Spleen (tissue), 11 donors: ENCODE data around the gene NAGPA. TPM values are rescaled to one million over a fixed set of nuclear protein-coding genes. Genes with fewer than 3 reads are reported as not detected.

Experiments used
- DNase-seq: peaks from one replicate; pipeline ENCODE4 v3.0.0-alpha.2; 2020
- H3K27ac ChIP-seq, 8 donors: fragments of 200-600 bp; sonication (generic) in 7 of 8; 1 replicate in 4 of 8; 2 replicates in 4 of 8; pipeline versions ENCODE4 v1.5.0 to v1.8.0; 2016 to 2021; ENCODE audit warnings: inconsistent platforms in 4 of 8, mild to moderate bottlenecking in 4 of 8, moderate library complexity in 1 of 8
- H3K27me3 ChIP-seq, 7 donors: fragments of 200-600 bp; sonication (generic) in 6 of 7; replicated peaks in 1 of 7; 1 replicate in 4 of 7; 2 replicates in 3 of 7; pipeline versions ENCODE4 v1.5.0 to v1.8.0; 2016 to 2021; ENCODE audit warnings: inconsistent platforms in 3 of 7, mild to moderate bottlenecking in 1 of 7
- H3K36me3 ChIP-seq, 6 donors: fragments of 200-600 bp; sonication (generic) in 5 of 6; 1 replicate in 4 of 6; 2 replicates in 2 of 6; pipeline versions ENCODE4 v1.5.0 to v1.8.0; 2016 to 2021; ENCODE audit warnings: inconsistent platforms in 2 of 6
- H3K4me1 ChIP-seq, 6 donors: fragments of 200-600 bp; sonication (generic) in 5 of 6; 1 replicate in 3 of 6; 2 replicates in 3 of 6; pipeline versions ENCODE4 v1.5.0 to v1.8.0; 2016 to 2021; ENCODE audit warnings: inconsistent platforms in 3 of 6
- H3K4me3 ChIP-seq, 8 donors: fragments of 200-600 bp; sonication (generic) in 7 of 8; 1 replicate in 4 of 8; 2 replicates in 4 of 8; pipeline versions ENCODE4 v1.5.0 to v1.8.0; 2016 to 2021; ENCODE audit warnings: inconsistent platforms in 4 of 8, mild to moderate bottlenecking in 4 of 8, moderate library complexity in 2 of 8
- H3K9me3 ChIP-seq, 8 donors: fragments of 200-600 bp; sonication (generic) in 7 of 8; 1 replicate in 4 of 8; 2 replicates in 4 of 8; pipeline versions ENCODE4 v1.5.0 to v1.8.0; 2016 to 2021; ENCODE audit warnings: inconsistent platforms in 4 of 8
- CTCF ChIP-seq, 11 experiments: fragments of 200-600 bp in 7 of 11; fragments of 450-650 bp in 4 of 11; sonication (generic) in 4 of 11; IDR thresholded peaks in 8 of 11; conservative IDR thresholded peaks in 3 of 11; 1 replicate in 7 of 11; 2 replicates in 4 of 11; pipeline versions ENCODE4 v1.4.0 to v1.8.0; 2016 to 2021; ENCODE audit warnings: antibody characterized with exemption in 11 of 11, inconsistent platforms in 4 of 11, mild to moderate bottlenecking in 1 of 11
- POLR2A ChIP-seq, 3 donors: fragments of 450-650 bp; IDR thresholded peaks; one replicate each; pipeline ENCODE4 v1.5.1; 2017; ENCODE audit warnings: antibody characterized with exemption in 3 of 3, mild to moderate bottlenecking in 1 of 3
- POLR2AphosphoS5 ChIP-seq, 3 donors: sonication (generic); formaldehyde crosslinking; IDR thresholded peaks; one replicate each; pipeline ENCODE4 v1.5.1; 2017; ENCODE audit warnings: antibody characterized with exemption in 3 of 3
- WGBS, 5 donors: extraction: QIAGEN DNeasy Blood & Tissue Kit in 3 of 5; methylation state at CpG; one replicate each; pipeline versions ENCODE4 v1.1.5 to v1.1.7; 2013 to 2018; 5-methylcytosine and 5-hydroxymethylcytosine counted together
- intact Hi-C: fragments of 100-400 bp; cut with DNase I; formaldehyde crosslinking; loops from one replicate; pipeline ENCODE4 v1.15.0; 2023; ENCODE audit warnings: low total_unique reads
- polyA plus RNA-seq, 3 donors: library from polyadenylated mRNA; stranded (reverse); fragments of 200-250 nt; gene quantifications; one replicate each; pipeline ENCODE4 v1.2.1, GENCODE V29; 2013
- total RNA-seq, 7 donors: library from RNA; depleted of rRNA in 3 of 7; stranded (reverse); fragments of >200 nt in 3 of 7; fragmentation: NEBNext Ultra II Directional in 4 of 7; extraction: Animal tissue kit (Norgen Biotek cat#: 25700) in 4 of 7; gene quantifications; one replicate each; pipeline versions ENCODE4 v1.1.0 to v1.2.1, GENCODE V29; 2016 to 2021
- donor health status: healthy with polysubstance abuse.
- donor health status: DM: no; HTN: no; CAD: no; lungs with moderate emphysema.
- donor health status: DM: no; HTN: no; CAD: no.
- donor health status: Bipolar disorder and iron deficiency.
- donor health status: healthy.
- donor health status: DM: no; HTN: no; CAD: no.
- donor health status: DM: yes; HTN: yes; CAD: no.

NAGPA gene
- total and polyA plus RNA-seq, 10 donors = 11.8 to 41.8 (median 18.6) TPM

- peak; percentile 46 for DNase-seq
- TF ChIP-seq POLR2AphosphoS5 (IDR thresholded peaks at IDR 0.05) = no peak
- TF ChIP-seq CTCF (IDR thresholded peaks at IDR 0.05 in 8 of 11, conservative IDR thresholded peaks at IDR 0.05 in 3 of 11) = no peak
- TF ChIP-seq POLR2A (IDR thresholded peaks at IDR 0.05) = no peak
- Histone ChIP-seq H3K36me3 (peaks cover 0 to 22% (median 0%) of the 10 kb centered on the region in 6 donors), H3K27ac (no peak overlapping the region), H3K27me3 (no peaks in the 10 kb centered on the region), H3K4me3 (no peak overlapping the region), H3K4me1 (no peaks in the 10 kb centered on the region), H3K9me3 (no peaks in the 10 kb centered on the region)
- 69 to 80% (median 76%) methylated on average over 12 of the region's 12 CpGs for WGBS, 5 donors
- intact Hi-C loops = no loop called here
These were observed 7.9 kb upstream of the NAGPA start for GRCh38 chr16:5041600-5042133.

GRCh38 chr16:5040451-5040850 lies 6.7 kb upstream of the NAGPA start:
- peak; percentile 41 for DNase-seq
- peaks cover 0 to 14% (median 0%) of the 10 kb centered on the region in 6 donors for H3K36me3 ChIP-seq
- no peak overlapping the region for H3K4me3 ChIP-seq
- H3K4me1 ChIP-seq = no peaks in the 10 kb centered on the region
- no peak for TF ChIP-seq CTCF (IDR thresholded peaks at IDR 0.05 in 8 of 11, conservative IDR thresholded peaks at IDR 0.05 in 3 of 11)
- TF ChIP-seq POLR2AphosphoS5 (IDR thresholded peaks at IDR 0.05) = no peak
- TF ChIP-seq POLR2A (IDR thresholded peaks at IDR 0.05) = no peak
- no peaks in the 10 kb centered on the region for H3K9me3 ChIP-seq
- 76 to 88% (median 87%) methylated on average over 7 of the region's 7 CpGs for WGBS, 5 donors
- H3K27ac ChIP-seq = no peak overlapping the region
- intact Hi-C loops = no loop called here
- no peaks in the 10 kb centered on the region for H3K27me3 ChIP-seq

- TF ChIP-seq POLR2AphosphoS5 (IDR thresholded peaks at IDR 0.05) (no peak), POLR2A (IDR thresholded peaks at IDR 0.05) (no peak), CTCF (IDR thresholded peaks at IDR 0.05 in 8 of 11, conservative IDR thresholded peaks at IDR 0.05 in 3 of 11) (no peak)
- H3K4me3 ChIP-seq = no peak overlapping the region
- DNase-seq = peak; percentile 35
- WGBS, 5 donors = 66 to 73% (median 72%) methylated on average over 12 of the region's 12 CpGs
- H3K36me3 ChIP-seq = peaks cover 0 to 2% (median 0%) of the 10 kb centered on the region in 6 donors
- H3K9me3 ChIP-seq = no peaks in the 10 kb centered on the region
- H3K27me3 ChIP-seq = no peaks in the 10 kb centered on the region
- H3K4me1 ChIP-seq = peaks cover 4 to 29% (median 25%) of the 10 kb centered on the region in 6 donors
- no peak overlapping the region for H3K27ac ChIP-seq
- intact Hi-C loops = no loop called here
These were observed 2.8 kb upstream of the NAGPA start for GRCh38 chr16:5036228-5037156.

- Histone ChIP-seq H3K27ac (no peak overlapping the region), H3K9me3 (no peaks in the 10 kb centered on the region), H3K4me1 (peaks cover 4 to 29% (median 25%) of the 10 kb centered on the region in 6 donors), H3K36me3 (peaks cover 0 to 8% (median 0%) of the 10 kb centered on the region in 6 donors), H3K27me3 (no peaks in the 10 kb centered on the region), H3K4me3 (no peak overlapping the region)
- intact Hi-C loops = no loop called here
- WGBS, 5 donors = 57 to 88% (median 73%) methylated on average over 1 of the region's 1 CpG
- TF ChIP-seq CTCF (IDR thresholded peaks at IDR 0.05 in 8 of 11, conservative IDR thresholded peaks at IDR 0.05 in 3 of 11) (no peak), POLR2AphosphoS5 (IDR thresholded peaks at IDR 0.05) (no peak), POLR2A (IDR thresholded peaks at IDR 0.05) (no peak)
- DNase-seq = peak; percentile 6
These were observed 2.1 kb upstream of the NAGPA start for GRCh38 chr16:5035909-5036227.
